ENCODE data around the gene MRPL52.
"Not testable (repeated sequence)": the region's sequence is repeated elsewhere in the genome, so short reads cannot be mapped to it uniquely, and the experiment has no call there.

Gene MRPL52

GRCh38 chr14:22854963-22855724 is 25.5 kb downstream of the MRPL52 start:
- DNase-seq (ENCODE audit: low read depth), result no peak

- no peak for DNase-seq (ENCODE audit: low read depth)
Observed at GRCh38 chr14:22856428-22856827, 26.7 kb downstream of the MRPL52 start.

- not testable (repeated sequence) for DNase-seq (ENCODE audit: low read depth)
Observed at GRCh38 chr14:22860377-22860776, 30.7 kb downstream of the MRPL52 start.

- no peak for DNase-seq (ENCODE audit: low read depth)
Observed at GRCh38 chr14:22861651-22862050, 32.0 kb downstream of the MRPL52 start.

- no peak for DNase-seq (ENCODE audit: low read depth)
Observed at GRCh38 chr14:22864979-22865378, 35.3 kb downstream of the MRPL52 start.

GRCh38 chr14:22865424-22866405 is 36.0 kb downstream of the MRPL52 start:
- DNase-seq (ENCODE audit: low read depth), result no peak

GRCh38 chr14:22866874-22867273 is 37.2 kb downstream of the MRPL52 start:
- DNase-seq (ENCODE audit: low read depth), result no peak

- DNase-seq (ENCODE audit: low read depth), result no peak
Observed at GRCh38 chr14:22870811-22871223, 41.1 kb downstream of the MRPL52 start.

GRCh38 chr14:22871224-22872032 is 41.7 kb downstream of the MRPL52 start, which contains the start of gene LRP10:
Gene LRP10 (plus strand): TSS chr14:22871740. CDS start chr14:22872304, 564 bp downstream.
- DNase-seq (ENCODE audit: low read depth), result peak; percentile 76

- peak; percentile 59 for DNase-seq (ENCODE audit: low read depth)
Observed at GRCh38 chr14:22872033-22872832, 42.5 kb downstream of the MRPL52 start.

GRCh38 chr14:22872833-22873520 is 43.3 kb downstream of the MRPL52 start:
- DNase-seq (ENCODE audit: low read depth), result no peak

- DNase-seq (ENCODE audit: low read depth), result no peak
Observed at GRCh38 chr14:22875003-22875747, 45.5 kb downstream of the MRPL52 start.

- no peak for DNase-seq (ENCODE audit: low read depth)
Observed at GRCh38 chr14:22875748-22876319, 46.1 kb downstream of the MRPL52 start.

GRCh38 chr14:22877000-22877501 is 47.4 kb downstream of the MRPL52 start:
- DNase-seq (ENCODE audit: low read depth), result no peak

GRCh38 chr14:22878271-22879246 is 48.9 kb downstream of the MRPL52 start:
- no peak for DNase-seq (ENCODE audit: low read depth)

- DNase-seq (ENCODE audit: low read depth), result no peak
Observed at GRCh38 chr14:22882064-22882463, 52.4 kb downstream of the MRPL52 start.

GRCh38 chr14:22882529-22883172 is 53.0 kb downstream of the MRPL52 start:
- DNase-seq (ENCODE audit: low read depth), result peak; percentile 70

All from stimulated activated CD4-positive, alpha-beta T cell treated with anti-CD3 and anti-CD28 coated beads, Interleukin-2, amount 100 ng/mL, for 4 hours (primary cell).